ENCODE data around the gene STAMBPL1. TPM values are rescaled to one million over a fixed set of nuclear protein-coding genes. Genes with fewer than 3 reads are reported as not detected.
"Not testable (repeated sequence)": the region's sequence is repeated elsewhere in the genome, so short reads cannot be mapped to it uniquely, and the experiment has no call there.

STAMBPL1 gene
- total RNA-seq, 1 donor from 2014 or later: 37.5 TPM

DNA sequence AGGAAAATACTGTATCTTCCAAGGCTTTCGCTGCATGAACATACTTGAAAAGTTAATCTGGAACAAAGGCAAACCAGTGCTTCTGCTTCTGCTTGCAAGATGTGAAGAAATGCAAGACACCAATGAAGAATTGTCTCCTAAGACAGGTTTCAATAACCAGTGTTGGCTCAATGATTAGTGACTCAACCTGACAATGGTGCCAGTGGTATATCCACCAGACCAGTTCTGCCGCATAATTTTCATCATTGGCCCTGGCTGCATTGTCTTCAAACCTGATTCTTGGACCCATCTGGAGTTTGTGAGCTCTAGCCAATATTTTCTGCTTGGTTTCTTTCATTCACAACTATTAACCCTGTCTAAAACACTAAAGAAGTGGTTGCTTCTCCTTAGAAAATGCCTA lies 13.6 kb upstream of the STAMBPL1 start:
- Mint-ChIP-seq H3K9me3 (peaks cover 6% of the 10 kb centered on the region), H3K4me3 (no peak overlapping the region), H3K4me1 (ENCODE audit: low read depth) (no peaks in the 10 kb centered on the region), H3K27ac (no peak overlapping the region), H3K36me3 (ENCODE audit: low read depth) (peaks cover 3% of the 10 kb centered on the region), H3K27me3 (ENCODE audit: insufficient read depth) (peaks cover 15% of the 10 kb centered on the region)
- intact Hi-C loops (cut with micrococcal nuclease): no loop called here
- no peak for DNase-seq (ENCODE audit: low spot score)

DNA sequence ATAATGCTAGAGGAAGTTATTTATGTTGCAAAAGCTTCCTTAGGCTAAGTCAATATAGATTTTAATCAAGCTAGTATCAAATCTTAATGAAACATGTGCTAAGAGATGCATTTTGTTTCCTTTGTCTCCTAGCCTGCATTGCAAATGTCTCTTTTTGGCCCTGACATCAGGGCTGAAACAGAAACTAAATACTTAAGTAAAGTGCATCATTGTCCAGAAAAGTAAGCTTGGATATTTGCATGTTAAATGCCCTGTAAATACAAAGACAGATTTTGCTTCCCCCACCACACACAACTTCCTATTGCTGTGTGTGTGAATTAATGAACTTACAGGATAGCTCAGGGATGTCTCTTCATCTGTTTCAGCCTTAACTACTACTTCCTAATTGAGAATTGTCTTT lies 10.0 kb upstream of the STAMBPL1 start:
- DNase-seq (ENCODE audit: low spot score): no peak
- intact Hi-C loops (cut with micrococcal nuclease): no loop called here

DNA sequence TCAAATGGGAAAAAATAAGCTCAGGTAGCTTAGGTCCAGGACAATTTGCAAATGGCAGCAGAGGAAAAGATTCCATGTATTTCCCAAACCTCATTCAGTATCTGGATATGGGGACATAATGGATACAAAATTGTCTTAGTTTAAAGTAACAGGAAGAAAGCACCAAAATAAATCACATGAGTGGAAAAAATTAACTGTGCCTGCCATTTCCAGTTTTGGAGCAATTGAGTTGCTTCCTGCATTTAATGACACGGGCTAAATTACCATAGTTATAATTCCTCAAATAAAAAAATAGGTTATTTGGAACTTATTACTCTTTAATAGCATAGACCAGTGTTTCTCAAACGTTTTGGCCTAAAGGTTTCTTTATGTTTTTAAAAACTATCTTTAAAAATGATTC lies 6.3 kb upstream of the STAMBPL1 start:
- Mint-ChIP-seq H3K27ac (no peak overlapping the region), H3K4me1 (ENCODE audit: low read depth) (peaks cover 19% of the 10 kb centered on the region), H3K4me3 (no peak overlapping the region), H3K27me3 (ENCODE audit: insufficient read depth) (no peaks in the 10 kb centered on the region), H3K36me3 (ENCODE audit: low read depth) (peaks cover 9% of the 10 kb centered on the region), H3K9me3 (peaks cover 16% of the 10 kb centered on the region)
- intact Hi-C loops (cut with micrococcal nuclease): no loop called here
- DNase-seq (ENCODE audit: low spot score): no peak

More for the DNA sequence above, 10.0 kb upstream of the STAMBPL1 start:
- H3K36me3 Mint-ChIP-seq (ENCODE audit: low read depth): peaks cover 3% of the 10 kb centered on the region
- no peak overlapping the region for H3K4me3 Mint-ChIP-seq
- no peak overlapping the region for H3K27ac Mint-ChIP-seq
- H3K9me3 Mint-ChIP-seq: peaks cover 10% of the 10 kb centered on the region
- peaks cover 2% of the 10 kb centered on the region for H3K27me3 Mint-ChIP-seq (ENCODE audit: insufficient read depth)
- no peaks in the 10 kb centered on the region for H3K4me1 Mint-ChIP-seq (ENCODE audit: low read depth)

DNA sequence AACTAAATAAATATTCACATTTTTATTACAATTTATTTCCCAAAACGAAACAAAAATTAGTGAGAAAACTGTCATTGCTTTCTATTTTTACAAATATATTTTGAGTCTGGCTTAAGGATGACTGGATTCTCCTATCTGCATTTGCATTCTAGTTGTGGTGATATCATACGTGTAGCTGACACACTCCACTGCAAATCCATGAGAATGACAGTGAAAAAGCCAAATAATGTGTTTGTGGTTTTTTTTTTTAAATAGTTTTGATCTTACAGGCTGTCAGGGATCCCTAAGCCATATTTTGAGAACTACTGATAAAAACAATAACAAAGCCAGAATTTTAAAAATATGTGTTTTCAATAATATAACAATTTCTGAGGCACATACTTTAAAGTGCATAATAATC lies 5.8 kb upstream of the STAMBPL1 start:
- Mint-ChIP-seq H3K36me3 (ENCODE audit: low read depth) (peaks cover 9% of the 10 kb centered on the region), H3K4me1 (ENCODE audit: low read depth) (peaks cover 24% of the 10 kb centered on the region), H3K27me3 (ENCODE audit: insufficient read depth) (no peaks in the 10 kb centered on the region), H3K4me3 (no peak overlapping the region), H3K27ac (no peak overlapping the region), H3K9me3 (peaks cover 16% of the 10 kb centered on the region)
- intact Hi-C loops (cut with micrococcal nuclease): no loop called here
- no peak for DNase-seq (ENCODE audit: low spot score)

DNA sequence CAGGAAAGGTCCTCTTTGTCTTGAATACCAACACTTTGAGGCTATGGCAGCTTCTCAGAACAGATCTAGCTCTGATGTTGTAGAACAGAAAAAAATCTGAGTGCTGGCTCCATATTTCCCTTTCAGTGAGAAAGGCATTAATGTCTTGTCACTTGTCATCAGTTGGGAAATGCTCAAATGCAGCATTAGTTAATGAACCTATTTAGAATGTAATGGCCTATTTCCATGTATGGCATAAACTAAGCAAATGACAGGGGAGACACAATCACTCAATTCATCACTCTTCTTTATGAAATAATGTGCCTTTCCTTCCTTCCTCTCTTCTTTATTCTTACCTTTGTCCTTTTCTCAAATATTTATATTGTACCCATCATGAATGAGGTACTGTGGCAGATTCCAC lies 5.0 kb upstream of the STAMBPL1 start:
- Mint-ChIP-seq H3K27me3 (ENCODE audit: insufficient read depth) (no peaks in the 10 kb centered on the region), H3K4me1 (ENCODE audit: low read depth) (peaks cover 31% of the 10 kb centered on the region), H3K27ac (no peak overlapping the region), H3K36me3 (ENCODE audit: low read depth) (peaks cover 9% of the 10 kb centered on the region), H3K4me3 (no peak overlapping the region), H3K9me3 (peaks cover 16% of the 10 kb centered on the region)
- intact Hi-C loops (cut with micrococcal nuclease): no loop called here
- no peak for DNase-seq (ENCODE audit: low spot score)

DNA sequence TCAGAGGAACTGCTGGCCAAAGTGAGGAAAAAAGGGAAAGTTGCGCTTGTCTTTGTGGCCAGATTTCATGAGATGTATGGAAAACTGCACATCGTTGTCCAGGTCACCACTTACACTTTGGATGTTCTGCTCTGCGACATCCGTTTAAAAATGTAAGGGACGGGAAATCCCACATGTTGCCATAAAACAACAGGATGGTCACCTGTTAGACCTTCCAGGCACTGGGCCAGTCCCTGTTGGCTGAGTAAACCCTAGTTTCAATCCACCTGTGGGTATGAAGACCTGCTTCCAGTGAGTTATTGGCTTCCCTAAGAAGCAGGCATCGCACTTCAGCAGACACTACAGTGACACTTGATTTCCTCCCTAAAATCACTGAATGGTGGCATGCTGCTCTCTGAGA lies 2.7 kb upstream of the STAMBPL1 start:
- DNase-seq (ENCODE audit: low spot score): no peak
- H3K36me3 Mint-ChIP-seq (ENCODE audit: low read depth): peaks cover 10% of the 10 kb centered on the region
- intact Hi-C loops (cut with micrococcal nuclease): no loop called here
- peaks cover 42% of the 10 kb centered on the region for H3K4me1 Mint-ChIP-seq (ENCODE audit: low read depth)
- H3K4me3 Mint-ChIP-seq: no peak overlapping the region
- H3K9me3 Mint-ChIP-seq: peaks cover 6% of the 10 kb centered on the region
- no peaks in the 10 kb centered on the region for H3K27me3 Mint-ChIP-seq (ENCODE audit: insufficient read depth)
- no peak overlapping the region for H3K27ac Mint-ChIP-seq

DNA sequence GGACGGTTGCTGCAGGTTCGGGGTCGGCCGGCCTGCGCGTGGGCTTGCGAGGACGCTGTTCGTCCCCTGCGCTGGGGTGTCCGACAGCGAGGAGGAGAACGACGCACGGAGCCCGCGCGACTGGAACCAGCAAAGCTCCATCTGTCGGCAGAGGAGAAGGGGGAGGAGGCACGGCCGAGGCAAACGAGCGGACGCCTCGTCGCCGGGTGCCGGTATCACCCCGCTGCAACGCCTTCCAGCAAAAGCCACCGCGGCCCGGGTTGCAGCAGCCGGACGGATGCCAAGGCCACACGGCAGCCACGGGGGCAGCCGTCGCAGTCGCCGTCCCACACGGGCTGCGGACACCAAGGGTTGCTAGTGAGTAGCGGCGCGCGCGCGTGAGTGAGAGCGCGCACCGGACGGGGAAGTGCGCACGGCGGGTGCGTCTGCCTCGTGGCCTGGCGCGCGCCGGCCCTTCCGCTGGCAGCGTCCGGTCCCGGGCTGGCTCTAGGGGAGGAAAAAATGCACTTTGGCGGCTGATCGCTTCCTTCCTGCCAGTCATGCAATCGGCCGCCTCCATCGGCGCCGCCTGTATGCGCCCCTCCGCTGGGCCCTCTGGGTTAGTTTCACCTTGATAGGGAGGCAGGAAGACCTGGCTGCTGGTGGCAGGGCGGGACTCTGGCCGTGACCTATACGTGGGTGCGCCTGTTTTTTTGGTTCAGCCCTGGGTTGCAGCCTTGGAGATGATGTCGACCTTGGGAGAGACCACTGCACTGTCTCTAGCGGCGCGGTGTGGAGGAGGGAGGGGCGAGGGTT lies 434 bp downstream of the STAMBPL1 start:
- peak overlapping the region; percentile 99 for H3K27ac Mint-ChIP-seq
- H3K9me3 Mint-ChIP-seq: peaks cover 6% of the 10 kb centered on the region
- DNase-seq (ENCODE audit: low spot score): peak; percentile 68
- H3K4me1 Mint-ChIP-seq (ENCODE audit: low read depth): peaks cover 74% of the 10 kb centered on the region
- intact Hi-C loops (cut with micrococcal nuclease): loop anchor here (1.0 to 10.0 kb wide), 9 partner anchors 17 to 1018 kb away; partner anchors contain the start of genes IFIT5, KIF20B, KLLN and PTEN
- H3K27me3 Mint-ChIP-seq (ENCODE audit: insufficient read depth): no peaks in the 10 kb centered on the region
- H3K4me3 Mint-ChIP-seq: peak overlapping the region; percentile 98
- H3K36me3 Mint-ChIP-seq (ENCODE audit: low read depth): peaks cover 28% of the 10 kb centered on the region

DNA sequence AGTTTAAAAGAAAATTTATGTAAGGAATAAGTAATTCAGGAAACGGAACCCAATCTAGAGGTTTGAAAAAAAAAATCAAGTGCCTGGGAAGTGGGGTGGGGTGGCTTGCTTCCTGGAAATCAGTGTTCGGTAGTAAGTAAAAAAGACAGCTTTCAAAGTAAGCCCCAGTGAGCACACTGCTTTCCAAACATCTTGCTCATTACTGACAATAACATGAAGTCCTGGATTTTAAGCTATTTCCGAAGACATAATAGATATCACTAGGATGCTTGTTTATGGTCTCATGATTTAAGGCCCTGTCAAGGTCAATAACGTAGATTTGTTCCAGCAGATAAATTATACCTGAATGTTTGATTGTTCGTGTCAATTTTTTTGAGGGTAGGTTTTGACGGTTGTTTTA lies 1.3 kb downstream of the STAMBPL1 start:
- Mint-ChIP-seq H3K27me3 (ENCODE audit: insufficient read depth) (no peaks in the 10 kb centered on the region), H3K27ac (peak overlapping the region; percentile 99), H3K4me1 (ENCODE audit: low read depth) (peaks cover 83% of the 10 kb centered on the region), H3K36me3 (ENCODE audit: low read depth) (peaks cover 28% of the 10 kb centered on the region), H3K9me3 (peaks cover 6% of the 10 kb centered on the region), H3K4me3 (peak overlapping the region; percentile 98)
- intact Hi-C loops (cut with micrococcal nuclease): loop anchor here (5.0 to 10.0 kb wide), 3 partner anchors 533 to 1019 kb away; partner anchors contain the start of genes IFIT5, KIF20B, KLLN and PTEN
- DNase-seq (ENCODE audit: low spot score): no peak

DNA sequence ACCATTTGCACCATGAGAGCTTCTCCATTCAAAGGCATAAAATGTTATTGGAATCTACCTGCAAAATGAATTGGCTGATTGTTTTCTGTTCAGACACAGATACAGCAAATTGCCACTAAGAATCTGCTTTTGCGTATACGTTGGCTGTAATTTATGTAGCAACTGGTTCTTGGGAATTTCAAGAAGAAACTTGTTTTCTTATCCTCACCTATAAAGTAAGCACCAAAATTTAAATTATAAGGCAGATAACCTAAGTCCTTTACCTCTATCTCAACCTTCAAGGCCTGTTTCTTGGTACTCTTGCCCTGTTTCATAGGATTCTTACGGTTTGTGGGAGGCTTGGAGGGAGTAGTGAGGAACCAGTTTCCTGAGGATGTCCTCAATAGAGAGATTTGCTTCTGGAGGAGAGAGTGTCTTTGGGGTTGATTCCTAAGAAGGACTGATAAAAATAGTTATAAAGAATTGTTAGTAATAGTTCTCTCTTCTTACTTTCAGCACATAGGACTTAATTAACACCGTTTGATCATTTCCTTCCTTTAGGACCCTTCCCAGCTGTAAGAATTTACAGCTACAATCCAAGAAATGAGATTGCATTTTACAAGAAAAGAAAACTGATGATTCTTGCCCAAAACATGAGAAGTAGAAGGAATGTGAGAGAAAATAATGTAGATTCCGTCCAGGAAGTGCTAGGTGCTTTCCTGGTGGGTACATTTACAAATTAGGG lies 2.0 kb downstream of the STAMBPL1 start:
- intact Hi-C loops (cut with micrococcal nuclease): loop anchor here (5.0 to 10.0 kb wide), 3 partner anchors 533 to 1020 kb away; partner anchors contain the start of genes IFIT5, KIF20B, KLLN and PTEN
- Mint-ChIP-seq H3K4me3 (peak overlapping the region; percentile 98), H3K9me3 (peaks cover under 1% of the 10 kb centered on the region), H3K4me1 (ENCODE audit: low read depth) (peaks cover 82% of the 10 kb centered on the region), H3K27me3 (ENCODE audit: insufficient read depth) (no peaks in the 10 kb centered on the region), H3K27ac (peak overlapping the region; percentile 99), H3K36me3 (ENCODE audit: low read depth) (peaks cover 24% of the 10 kb centered on the region)
- DNase-seq (ENCODE audit: low spot score): no peak

DNA sequence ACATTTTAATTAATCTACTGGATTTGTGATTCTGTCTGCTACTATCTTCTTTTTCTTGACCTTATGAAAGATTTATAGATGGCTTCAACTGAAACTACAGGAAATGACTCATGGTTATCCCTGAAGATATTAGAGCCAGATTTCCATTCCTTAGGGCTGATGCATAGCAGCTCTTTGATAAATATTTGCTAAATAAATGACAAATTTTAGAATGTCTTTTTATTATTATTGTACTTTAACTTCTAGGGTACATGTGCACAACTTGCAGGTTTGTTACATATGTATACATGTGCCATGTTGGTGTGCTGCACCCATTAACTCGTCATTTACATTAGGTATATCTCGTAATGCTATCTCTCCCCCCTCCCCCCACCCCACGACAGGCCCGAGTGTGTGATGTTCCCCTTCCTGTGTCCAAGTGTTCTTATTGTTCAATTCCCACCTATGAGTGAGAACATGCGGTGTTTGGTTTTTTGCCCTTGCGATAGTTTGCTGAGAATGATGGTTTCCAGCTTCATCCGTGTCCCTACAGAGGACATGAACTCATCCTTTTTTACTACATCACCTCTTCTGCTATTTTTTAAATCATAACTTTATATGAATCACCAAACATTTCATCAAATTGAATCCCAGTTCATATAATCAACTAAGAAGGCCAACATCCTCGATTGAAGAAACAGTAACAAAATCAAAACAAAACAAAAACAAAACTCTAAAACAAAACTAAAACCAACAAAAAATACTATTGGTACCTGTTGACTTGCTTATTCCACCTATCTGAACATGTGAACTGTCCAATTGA lies 2.8 kb downstream of the STAMBPL1 start:
- H3K27me3 Mint-ChIP-seq (ENCODE audit: insufficient read depth); H3K9me3 Mint-ChIP-seq; DNase-seq (ENCODE audit: low spot score): not testable (repeated sequence)
- peaks cover 25% of the 10 kb centered on the region for H3K36me3 Mint-ChIP-seq (ENCODE audit: low read depth)
- intact Hi-C loops (cut with micrococcal nuclease): loop anchor here (5.0 to 10.0 kb wide), 3 partner anchors 532 to 1021 kb away; partner anchors contain the start of genes IFIT5, KIF20B, KLLN and PTEN
- peaks cover 82% of the 10 kb centered on the region for H3K4me1 Mint-ChIP-seq (ENCODE audit: low read depth)
- peak overlapping the region; percentile 59 for H3K27ac Mint-ChIP-seq
- peak overlapping the region; percentile 98 for H3K4me3 Mint-ChIP-seq

DNA sequence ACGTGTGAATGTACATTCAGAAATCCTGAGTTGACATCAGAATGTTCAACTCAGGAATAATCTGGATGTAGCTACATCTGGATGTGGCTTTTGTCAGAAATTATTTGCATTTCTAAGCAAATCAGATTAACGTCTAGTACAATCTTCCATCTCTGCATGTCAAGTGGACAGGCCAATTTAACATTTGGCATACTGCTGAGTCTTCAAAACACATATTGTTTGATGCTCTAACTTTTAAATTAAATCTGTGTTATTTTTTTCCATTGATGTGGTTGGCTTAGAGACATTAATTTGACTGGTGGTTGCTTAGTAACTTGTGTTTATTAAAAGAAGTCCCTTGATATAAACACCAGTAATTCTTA lies 3.4 kb downstream of the STAMBPL1 start:
- intact Hi-C loops (cut with micrococcal nuclease): loop anchor here (5.0 to 10.0 kb wide), 3 partner anchors 531 to 1021 kb away; partner anchors contain the start of genes IFIT5, KIF20B, KLLN and PTEN
- Mint-ChIP-seq H3K36me3 (ENCODE audit: low read depth) (peaks cover 30% of the 10 kb centered on the region), H3K27me3 (ENCODE audit: insufficient read depth) (no peaks in the 10 kb centered on the region), H3K4me3 (peak overlapping the region; percentile 98), H3K9me3 (no peaks in the 10 kb centered on the region), H3K27ac (peak overlapping the region; percentile 59), H3K4me1 (ENCODE audit: low read depth) (peaks cover 82% of the 10 kb centered on the region)
- DNase-seq (ENCODE audit: low spot score): no peak

DNA sequence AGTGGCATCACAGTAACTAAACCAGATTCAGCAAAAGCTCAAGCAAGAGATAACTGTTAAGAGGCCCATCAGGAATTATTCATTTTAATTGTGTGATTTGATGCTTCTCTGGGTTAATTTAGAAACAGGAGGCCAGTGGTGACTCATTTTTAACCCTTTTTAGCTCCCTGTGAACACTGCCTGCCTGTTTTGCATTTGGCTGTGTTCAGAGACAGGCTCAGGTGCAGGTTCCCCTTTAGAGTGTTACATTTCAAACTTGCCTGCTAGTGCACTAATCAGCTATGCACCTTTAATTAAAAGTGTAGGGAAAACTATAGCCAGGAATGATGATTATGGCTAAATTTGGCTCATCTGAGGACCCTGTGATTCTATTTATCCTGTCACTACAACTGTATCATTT lies 6.5 kb downstream of the STAMBPL1 start:
- intact Hi-C loops (cut with micrococcal nuclease): loop anchor here (1.0 to 10.0 kb wide), 3 partner anchors 11 to 818 kb away; partner anchors contain the start of genes IFIT5 and KIF20B
- H3K4me3 Mint-ChIP-seq: no peak overlapping the region
- no peaks in the 10 kb centered on the region for H3K9me3 Mint-ChIP-seq
- peaks cover 40% of the 10 kb centered on the region for H3K36me3 Mint-ChIP-seq (ENCODE audit: low read depth)
- no peaks in the 10 kb centered on the region for H3K27me3 Mint-ChIP-seq (ENCODE audit: insufficient read depth)
- DNase-seq (ENCODE audit: low spot score): no peak
- peaks cover 87% of the 10 kb centered on the region for H3K4me1 Mint-ChIP-seq (ENCODE audit: low read depth)
- no peak overlapping the region for H3K27ac Mint-ChIP-seq
